HG03280 (cell line): ENCODE results near the gene GNB3.
"Not testable (repeated sequence)": the region's sequence is repeated elsewhere in the genome, so short reads cannot be mapped to it uniquely, and the experiment has no call there.

Experiments
- ATAC-seq: cut with Tn5 transposase; IDR thresholded peaks from one replicate; pipeline ENCODE4 v1.9.1; 2021; ENCODE audit warnings: mild to moderate bottlenecking, moderate library complexity; ENCODE audit not compliant: unreplicated experiment

Gene GNB3

DNA sequence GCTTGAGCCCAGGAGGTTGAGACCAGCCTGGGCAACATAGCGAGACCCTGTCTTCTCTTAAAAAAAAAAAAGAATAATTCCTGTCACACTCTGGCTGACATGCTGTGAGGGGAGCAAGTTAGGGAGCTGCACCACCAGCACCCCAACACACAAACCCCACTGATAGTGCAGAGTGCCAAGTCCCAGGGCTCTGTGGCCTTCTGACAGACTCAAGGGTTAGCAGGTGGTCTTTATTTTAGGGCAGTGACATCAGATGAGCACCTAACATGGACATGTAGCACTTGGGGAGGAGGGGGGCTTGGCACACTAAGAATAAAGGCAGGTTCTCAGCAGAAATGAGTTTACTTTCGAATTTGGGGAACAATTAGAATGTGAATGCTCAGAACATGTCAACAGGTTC, 18.1 kb downstream of the GNB3 start:
- ATAC-seq = no peak

DNA sequence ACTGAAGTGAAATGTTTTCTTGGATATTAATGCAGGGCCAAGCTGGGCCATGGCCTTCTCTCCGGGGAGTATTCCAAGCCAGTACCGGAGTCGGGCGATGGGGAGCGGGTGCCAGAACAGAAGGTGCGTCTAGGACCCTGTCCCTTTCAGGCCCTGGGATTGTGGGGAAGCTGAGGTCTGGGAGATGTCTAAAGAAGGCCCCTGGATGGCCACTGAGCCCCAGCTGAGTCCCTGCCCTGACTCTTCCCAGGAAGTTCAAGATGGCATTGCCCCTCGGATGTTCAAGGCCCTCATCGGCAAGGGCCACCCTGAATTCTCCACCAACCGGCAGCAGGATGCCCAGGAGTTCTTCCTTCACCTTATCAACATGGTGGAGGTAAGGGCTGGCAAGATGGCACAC, 19.4 kb downstream of the GNB3 start:
- no peak for ATAC-seq

DNA sequence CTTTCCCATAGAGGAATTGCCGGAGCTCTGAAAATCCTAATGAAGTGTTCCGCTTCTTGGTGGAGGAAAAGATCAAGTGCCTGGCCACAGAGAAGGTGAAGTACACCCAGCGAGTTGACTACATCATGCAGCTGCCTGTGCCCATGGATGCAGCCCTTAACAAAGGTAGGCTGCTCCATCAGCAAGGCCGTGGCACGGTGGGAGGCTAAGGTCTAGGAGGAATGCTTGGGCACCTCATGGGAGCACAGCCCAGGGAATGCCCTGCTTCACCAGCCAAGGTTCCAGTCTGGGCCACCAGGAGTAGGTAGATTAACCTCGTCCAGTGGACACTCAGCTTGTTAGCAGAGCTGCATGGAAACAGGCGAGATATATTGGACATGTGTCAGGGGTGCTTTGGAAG, 20.2 kb downstream of the GNB3 start:
- ATAC-seq = no peak

DNA sequence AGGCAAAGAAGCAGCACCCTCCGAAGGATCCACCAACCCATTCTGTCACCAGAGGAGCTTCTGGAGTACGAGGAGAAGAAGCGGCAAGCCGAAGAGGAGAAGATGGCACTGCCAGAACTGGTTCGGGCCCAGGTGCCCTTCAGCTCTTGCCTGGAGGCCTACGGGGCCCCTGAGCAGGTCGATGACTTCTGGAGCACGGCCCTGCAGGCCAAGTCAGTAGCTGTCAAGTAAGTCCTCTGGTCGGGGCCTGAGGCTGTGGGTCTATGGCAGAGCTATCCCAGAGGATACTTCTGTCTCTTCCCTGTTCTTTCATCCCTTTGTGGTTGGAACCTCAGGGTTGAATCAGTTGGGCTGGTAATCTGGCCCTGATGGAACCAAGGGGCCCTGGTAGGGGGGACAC, 20.7 kb downstream of the GNB3 start:
- no peak for ATAC-seq

DNA sequence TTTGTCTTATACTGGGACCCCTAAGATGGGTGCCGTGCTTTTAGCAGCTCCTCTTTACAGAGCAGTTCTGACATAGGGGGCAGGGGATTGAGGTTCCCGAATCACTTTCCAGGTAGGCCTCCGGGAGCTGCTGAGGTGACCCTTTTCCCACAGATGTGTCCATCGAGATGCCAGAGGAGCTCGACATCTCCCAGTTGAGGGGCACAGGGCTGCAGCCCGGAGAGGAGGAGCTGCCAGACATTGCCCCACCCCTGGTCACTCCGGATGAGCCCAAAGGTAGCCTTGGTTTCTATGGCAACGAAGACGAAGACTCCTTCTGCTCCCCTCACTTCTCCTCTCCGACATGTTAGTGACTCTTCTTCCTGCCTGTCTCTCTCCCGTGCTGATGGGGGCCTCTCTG, 22.3 kb downstream of the GNB3 start:
- ATAC-seq = no peak

DNA sequence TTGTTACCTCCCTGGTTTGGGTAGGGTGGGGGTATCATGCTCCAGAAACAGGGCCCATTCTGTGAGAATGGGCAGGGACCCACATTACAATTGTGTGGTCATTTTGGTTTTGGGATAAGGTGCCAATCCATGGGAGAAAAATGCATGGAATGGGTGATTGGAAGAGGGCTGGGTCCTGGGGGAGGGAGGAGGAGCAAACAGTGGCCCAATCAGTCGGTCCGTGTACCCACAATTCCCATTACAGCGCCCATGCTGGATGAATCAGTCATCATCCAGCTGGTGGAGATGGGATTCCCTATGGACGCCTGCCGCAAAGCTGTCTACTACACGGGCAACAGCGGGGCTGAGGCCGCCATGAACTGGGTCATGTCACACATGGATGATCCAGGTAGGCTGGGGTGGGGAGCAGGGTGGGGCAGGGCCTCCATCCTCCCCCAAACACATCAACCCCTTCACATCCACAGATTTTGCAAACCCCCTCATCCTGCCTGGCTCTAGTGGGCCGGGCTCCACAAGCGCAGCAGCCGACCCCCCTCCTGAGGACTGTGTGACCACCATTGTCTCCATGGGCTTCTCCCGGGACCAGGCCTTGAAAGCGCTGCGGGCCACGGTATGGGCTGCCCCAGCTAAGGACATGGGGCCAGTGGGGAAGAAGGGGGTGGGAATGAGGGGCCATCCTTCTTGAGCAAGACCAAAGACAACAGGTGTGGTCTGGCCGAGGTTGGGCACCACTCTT, 23.0 kb downstream of the GNB3 start:
- ATAC-seq = no peak

DNA sequence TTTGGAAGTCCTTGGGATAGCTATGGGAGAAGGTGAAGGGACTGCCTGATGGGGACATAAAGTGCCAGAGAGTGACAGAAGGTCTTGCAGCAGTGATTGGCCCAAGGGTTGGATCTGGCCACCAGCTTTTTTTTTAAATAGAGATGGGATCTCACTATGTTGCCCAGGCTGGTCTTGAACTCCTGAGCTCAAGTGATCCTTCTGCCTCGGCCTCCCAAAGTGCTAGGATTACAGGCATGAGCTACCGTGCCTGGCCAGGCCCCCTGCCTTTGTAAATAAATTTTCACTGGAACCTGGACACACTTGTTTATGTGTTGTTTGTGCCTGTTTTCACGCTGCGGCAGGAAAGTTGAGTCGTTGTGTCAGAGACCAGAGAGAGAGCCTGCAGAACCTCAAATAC, 24.6 kb downstream of the GNB3 start:
- ATAC-seq = not testable (repeated sequence)

DNA sequence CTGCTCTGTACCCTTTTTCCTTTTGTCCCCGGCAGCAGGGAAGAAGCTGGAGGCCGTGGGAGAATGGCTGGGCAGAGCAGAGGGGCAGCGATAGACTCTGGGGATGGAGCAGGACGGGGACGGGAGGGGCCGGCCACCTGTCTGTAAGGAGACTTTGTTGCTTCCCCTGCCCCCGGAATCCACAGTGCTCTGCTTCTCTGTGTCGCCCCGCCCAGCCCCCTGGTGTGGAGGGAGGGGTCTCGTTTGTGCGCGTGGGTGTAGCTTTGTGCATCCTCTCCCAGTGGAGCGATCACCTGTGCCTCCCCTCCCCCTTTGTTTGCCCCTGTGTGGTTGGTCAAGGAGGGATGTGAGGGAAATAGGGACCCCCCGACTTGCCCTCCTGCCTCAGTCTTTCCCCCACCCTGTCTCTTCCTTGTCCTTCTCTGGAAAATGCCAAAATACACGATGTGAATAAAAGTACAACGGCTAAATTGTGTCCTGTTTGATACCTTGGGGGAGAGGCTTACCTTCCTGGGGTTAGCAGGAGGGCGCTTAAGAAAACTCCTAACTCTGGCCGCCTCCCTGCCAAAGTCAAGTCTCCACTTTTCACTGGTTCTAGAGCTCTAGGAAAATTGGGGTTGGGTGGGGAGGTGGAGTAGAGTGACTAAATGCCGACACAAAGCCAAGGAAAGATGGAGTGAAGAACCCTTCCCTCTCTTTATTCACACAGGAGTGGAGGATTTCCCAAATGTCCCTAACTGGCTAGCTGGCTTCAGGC, 25.6 kb downstream of the GNB3 start:
- ATAC-seq = no peak

DNA sequence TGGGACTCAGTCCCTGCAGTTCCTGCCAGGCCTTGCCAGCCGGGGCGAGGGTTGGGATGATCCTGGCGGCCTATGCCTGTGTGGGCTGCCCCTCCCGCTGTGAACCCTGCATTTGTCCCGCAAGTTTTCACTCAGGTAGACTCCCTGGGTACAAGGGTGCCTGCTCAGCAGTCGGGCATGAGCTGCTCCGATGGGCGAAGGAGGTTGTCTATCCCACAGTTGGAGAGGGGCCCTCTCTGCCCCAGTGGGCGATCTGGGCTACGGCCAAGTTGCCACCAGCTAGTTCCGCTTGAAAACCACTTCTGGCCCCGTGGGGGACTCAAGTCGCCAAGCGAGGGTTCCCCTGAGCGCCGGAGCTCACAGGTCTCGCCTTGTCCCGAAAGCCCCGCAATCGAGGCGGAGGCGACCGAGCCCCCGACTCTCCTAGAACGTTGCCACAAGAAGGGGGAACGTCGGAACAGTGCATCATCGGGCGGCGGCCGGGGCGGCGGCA, 26.2 kb downstream of the GNB3 start:
- ATAC-seq = peak; percentile 7

DNA sequence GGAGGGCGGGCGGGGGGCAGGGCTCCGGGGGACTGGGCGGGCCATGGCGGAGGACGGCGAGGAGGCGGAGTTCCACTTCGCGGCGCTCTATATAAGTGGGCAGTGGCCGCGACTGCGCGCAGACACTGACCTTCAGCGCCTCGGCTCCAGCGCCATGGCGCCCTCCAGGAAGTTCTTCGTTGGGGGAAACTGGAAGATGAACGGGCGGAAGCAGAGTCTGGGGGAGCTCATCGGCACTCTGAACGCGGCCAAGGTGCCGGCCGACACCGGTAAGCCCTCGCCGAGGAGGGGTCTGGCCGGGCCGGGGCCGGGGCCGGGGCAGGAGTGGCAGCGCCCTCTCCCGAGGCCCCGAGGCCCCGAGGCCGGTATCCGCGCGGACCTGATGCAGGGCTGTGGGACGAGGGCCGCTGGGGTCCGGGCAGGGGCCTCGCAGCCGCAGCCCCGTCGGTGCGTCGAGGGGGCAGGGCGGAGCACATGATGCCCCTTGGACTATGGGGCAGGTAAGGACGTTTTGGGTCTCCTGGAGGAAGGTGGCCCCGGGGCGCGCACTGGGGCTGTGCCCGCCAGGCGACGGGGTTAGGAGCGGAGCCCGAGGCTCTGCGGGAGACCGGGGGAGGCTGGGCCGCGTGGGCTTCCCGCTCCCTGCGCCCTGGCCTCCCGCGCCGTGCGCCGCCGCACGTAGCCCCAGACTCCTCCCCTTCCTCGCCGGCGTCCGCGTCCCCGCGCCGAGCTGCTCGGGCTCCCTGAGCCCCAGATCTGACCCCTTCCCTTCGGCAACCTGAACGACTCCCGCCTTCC, 26.9 kb downstream of the GNB3 start, which contains the start of gene TPI1:
Gene TPI1, plus strand, starts transcription at position 119 of the 798 bp plus-strand sequence. Its CDS starts 36 bp downstream, at position 155.
- ATAC-seq = peak; percentile 52

DNA sequence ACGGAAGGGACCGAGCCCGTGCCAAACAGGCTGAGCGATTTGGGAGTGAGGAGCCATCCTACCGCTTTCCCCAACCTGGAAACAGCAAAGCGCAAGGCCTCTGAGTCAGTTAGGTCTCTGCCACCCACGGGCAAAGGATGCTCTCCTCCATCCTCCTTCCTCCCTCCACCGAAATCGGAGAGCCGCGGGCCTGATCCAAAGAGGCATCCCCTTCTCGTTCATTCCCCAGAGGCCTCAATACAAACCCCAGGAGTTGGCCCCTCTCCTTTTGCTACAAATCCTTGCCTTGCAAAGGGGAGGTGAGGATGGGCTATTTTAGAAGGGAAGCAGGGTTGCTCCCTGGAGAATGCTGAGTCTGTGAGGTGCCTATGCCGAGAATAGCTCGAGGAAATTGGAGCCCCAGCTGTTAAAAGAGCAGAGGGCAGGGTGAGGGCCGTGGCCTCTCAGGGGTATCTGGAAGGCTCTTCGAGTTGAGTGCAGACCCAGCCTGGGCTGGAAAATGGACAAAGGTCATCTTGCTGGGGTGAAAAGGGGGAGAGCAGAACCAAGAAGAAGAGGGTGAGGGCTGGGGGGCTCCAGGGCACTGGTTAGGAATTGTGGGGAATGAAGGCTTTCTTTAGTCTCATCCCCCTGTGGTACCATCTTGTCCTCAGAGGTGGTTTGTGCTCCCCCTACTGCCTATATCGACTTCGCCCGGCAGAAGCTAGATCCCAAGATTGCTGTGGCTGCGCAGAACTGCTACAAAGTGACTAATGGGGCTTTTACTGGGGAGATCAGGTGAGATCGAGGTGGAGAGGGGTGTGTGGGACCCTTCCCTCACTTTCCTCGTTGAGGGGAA, 27.7 kb downstream of the GNB3 start:
- no peak for ATAC-seq

DNA sequence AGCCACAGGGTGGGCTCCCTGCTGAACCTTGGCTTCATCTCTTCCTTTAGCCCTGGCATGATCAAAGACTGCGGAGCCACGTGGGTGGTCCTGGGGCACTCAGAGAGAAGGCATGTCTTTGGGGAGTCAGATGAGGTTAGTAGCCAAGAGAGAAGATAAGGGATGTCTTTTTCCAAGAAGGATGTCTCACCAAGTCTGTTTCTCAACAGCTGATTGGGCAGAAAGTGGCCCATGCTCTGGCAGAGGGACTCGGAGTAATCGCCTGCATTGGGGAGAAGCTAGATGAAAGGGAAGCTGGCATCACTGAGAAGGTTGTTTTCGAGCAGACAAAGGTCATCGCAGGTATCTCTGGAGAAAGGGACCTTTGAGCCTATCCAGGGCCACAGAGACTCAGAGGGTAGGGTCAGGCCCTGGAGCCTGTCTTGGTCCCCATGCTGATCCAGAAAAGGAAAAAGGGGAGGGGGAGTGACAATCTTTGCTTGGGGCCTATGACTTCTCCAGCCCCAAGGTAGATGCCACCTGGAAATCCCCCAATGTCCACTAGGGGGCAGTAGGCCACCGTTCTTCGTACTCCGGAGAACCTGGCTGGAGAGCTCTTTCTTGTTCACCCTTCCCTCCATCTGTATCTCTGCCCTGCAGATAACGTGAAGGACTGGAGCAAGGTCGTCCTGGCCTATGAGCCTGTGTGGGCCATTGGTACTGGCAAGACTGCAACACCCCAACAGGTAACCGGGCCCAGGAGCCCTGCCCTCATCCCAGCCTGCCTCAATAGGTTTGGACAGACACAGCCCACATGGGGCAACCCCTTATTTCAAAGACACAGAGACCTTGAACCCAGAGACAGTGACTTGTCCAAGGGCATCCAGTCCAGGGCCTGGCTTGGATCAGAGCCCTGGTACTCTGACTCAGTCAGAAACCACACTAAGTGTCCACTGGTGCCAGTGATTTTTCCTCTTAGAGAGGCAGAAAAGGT, 28.6 kb downstream of the GNB3 start:
- no peak for ATAC-seq

DNA sequence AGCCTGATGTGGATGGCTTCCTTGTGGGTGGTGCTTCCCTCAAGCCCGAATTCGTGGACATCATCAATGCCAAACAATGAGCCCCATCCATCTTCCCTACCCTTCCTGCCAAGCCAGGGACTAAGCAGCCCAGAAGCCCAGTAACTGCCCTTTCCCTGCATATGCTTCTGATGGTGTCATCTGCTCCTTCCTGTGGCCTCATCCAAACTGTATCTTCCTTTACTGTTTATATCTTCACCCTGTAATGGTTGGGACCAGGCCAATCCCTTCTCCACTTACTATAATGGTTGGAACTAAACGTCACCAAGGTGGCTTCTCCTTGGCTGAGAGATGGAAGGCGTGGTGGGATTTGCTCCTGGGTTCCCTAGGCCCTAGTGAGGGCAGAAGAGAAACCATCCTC, 29.6 kb downstream of the GNB3 start:
- not testable (repeated sequence) for ATAC-seq

DNA sequence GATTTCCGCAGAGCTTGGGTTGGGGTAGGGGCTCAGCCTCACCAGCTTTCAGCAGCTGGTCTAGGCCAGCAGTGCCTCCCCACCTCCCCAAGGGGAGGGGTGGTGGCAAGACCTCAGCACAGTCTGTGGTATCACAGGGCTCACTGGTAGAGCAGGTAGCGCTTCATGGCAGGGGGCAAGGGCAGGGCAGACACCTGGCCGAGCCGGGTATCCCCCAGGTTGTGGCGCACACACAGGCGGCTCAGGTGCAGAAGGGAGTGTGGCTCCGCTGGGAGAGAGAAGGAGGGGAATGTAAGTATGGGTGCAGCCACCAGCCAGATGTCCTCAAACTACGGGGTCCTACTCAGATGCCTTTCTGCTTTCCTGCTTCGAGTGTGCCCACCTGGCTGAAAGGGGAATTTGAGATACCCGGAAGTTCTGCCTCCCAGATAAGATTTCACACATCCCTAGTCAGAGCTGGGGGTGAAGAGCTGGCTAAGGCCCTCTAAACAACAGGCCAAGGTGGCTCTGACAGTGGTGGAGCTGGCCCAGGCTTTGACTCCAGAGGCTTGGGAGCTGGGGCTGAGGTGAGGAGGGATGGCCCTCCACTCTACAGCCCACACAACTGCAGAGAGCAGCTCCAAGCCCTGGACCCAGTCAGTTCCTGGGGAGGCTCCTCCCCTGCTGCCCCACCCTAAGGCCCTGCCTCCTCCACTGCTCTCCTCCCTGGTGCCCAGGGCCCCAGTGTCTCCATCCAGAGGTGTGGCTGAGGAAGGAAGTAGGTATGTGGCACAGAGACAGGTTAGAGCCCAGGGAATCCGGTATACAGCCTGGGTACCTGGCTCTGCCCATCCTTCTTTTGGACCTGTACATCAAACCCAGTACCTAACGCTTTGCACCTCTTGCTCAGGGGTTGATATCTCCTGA, 30.6 kb downstream of the GNB3 start:
- ATAC-seq = no peak

DNA sequence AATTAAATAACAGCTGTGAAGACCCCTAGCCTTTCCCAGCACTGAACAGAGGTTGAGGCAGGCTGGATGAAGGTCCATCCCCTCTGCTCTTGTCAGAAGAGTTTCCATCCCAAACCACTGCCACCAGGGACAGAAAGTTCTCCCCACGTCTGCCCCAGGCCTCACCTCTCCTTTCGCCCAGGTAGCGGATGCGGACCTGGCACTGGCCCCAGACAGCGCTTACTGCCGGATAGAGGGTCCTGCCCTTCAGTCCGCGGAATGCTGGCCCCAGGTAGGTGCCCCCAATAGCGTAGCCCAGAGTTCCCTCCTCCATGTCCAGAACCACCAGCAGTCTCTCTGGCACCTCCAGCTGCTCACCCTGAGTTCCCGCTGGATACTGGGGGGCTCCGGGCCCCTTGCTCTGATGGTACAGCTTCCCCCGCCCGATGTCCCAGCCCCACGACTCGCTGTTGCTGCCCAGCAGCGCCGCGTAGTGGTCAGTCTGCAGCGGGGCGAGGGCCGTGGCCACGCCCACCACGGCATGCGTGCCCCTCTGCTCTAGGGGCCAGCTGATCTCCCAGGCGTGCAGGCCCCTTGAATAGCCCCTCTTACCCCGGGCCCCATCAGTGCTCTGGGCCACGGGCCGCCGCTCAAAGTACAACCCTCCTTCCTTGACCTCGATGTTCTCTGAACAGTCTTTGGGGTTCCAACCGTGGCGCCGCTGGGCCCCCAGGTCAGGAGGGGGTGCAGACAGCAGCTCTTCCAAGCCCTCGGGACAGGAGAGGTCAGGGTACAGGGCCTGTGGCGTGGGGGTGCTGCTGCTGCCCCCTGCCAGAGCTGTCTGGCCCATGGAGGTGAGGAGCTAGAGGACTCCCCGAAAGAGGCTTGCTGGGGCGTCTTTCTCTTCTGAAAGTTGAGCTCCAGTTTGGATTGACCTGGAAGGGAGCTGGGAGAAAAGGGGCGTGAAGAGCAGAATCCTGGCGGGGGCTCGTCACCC, 31.6 kb downstream of the GNB3 start:
- ATAC-seq = peak; percentile 26

DNA sequence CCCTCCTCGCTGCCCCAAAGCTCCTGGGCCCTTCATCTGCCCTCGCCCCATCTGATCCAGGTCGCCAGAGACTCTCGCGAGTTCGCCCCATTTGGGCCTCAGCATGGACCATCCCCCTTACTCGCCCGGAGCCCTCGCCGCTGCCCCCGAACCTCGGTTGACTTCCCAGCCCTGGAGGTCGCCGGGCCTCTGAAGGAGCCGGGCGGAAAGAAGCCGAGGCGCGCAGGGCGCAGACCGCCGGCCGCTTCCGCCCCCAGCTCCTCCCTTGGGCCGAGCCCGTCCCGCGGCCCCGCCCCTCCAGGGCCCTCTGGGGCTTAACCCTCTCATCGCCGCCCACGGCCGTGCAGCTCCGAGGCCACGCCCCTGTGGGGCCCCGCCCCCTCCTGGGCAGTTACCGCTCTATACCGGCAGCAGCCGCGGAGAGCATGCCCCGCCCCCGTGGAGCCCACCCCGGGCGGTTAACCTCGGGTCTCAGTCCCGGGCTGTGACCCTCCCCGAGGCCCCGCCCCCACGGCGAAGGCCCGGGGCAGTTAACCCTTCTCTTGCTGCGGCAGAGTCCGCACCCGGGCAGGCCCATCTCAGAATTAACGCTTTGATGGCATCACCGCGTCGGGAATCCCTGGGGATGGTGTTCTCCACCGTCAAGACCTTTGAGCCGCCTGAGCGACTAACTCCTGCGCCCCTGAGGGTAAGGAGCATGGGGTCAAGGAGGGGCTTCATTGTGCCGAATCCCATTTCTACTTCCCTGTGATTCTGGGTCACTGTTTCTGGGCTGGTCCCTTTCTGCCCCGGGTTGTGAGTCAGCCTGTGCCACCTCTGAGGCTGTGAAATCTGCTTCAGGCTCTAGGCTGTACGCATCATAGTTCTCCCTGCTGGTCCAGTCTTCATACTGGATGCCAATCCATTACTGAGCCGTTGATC, 32.6 kb downstream of the GNB3 start, which contains the start of gene SPSB2:
Gene SPSB2, minus strand, starts transcription at position 210 of the 921 bp plus-strand sequence. CDS start 402 bp downstream, outside the sequence.
- ATAC-seq = peak; percentile 75
